Measurements from ENCODE around the gene MAP3K15. TPM values are rescaled to one million over a fixed set of nuclear protein-coding genes. Genes with fewer than 3 reads are reported as not detected.

Gene MAP3K15
- total RNA-seq, 2 experiments from 2014 or later = 0.14 TPM; not detected in 1

- ATAC-seq (ENCODE audit: poor library complexity) = no peak
These were observed 27.9 kb upstream of the MAP3K15 start for GRCh38 chrX:19543020-19543715.

DNA sequence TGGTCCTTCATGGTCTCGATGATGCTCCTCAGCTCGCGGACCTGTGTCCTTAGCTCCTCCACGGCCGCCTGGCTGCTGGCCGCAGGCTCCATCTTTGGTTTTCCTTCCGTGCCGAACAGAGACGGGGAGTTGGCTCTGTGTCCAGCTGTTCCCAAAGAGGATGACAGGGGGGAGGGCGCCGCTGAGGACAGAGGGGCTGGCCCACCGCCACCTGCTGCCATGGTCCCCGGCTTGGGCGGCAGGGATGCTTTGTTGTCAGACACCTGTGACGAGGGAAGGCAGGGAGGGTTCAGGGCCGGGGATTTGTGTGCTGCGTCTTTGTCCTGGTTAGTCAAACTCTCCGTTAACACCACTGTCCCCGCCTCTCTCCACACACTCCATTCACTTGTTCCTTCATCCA is 26.6 kb upstream of the MAP3K15 start:
- peak overlapping the region; percentile 24 for H3K27ac Mint-ChIP-seq
- Histone ChIP-seq H3K27ac (ENCODE audit: low read depth in 1 of 2, low read length in 2 of 2) (no peak overlapping the region), H3K27me3 (ENCODE audit: control insufficient read depth in 1 of 2, insufficient read depth in 2 of 2, low read length in 2 of 2) (no peaks in the 10 kb centered on the region), H3K36me3 (ENCODE audit: insufficient read depth, low read length) (peaks cover 69% of the 10 kb centered on the region), H3K9me3 (ENCODE audit: control insufficient read depth in 1 of 2, insufficient read depth in 1 of 2, low read length in 2 of 2) (no peaks in the 10 kb centered on the region), H3K4me1 (ENCODE audit: insufficient read depth, low read length) (no peaks in the 10 kb centered on the region), H3K4me3 (ENCODE audit: low read length) (no peak overlapping the region)
- intact Hi-C loops (cut with DNase I, micrococcal nuclease) = loop anchor here in 1 of 2 experiments (10.0 kb wide), 1 partner anchor 583 kb away; no protein-coding TSS in a partner anchor
- ATAC-seq (ENCODE audit: poor library complexity) = no peak
- no peaks in the 10 kb centered on the region for H3K9me3 Mint-ChIP-seq
- no peaks in the 10 kb centered on the region for H3K4me1 Mint-ChIP-seq (ENCODE audit: low read depth)
- H3K4me3 Mint-ChIP-seq = no peak overlapping the region
- no peak for TF ChIP-seq CTCF (IDR thresholded peaks at IDR 0.05)
- no peak for DNase-seq
- ChIA-PET CTCF (no interaction called here), POLR2A (no interaction called here)
- H3K27me3 Mint-ChIP-seq = no peaks in the 10 kb centered on the region
- peaks cover 77% of the 10 kb centered on the region for H3K36me3 Mint-ChIP-seq (ENCODE audit: low read depth)

More at GRCh38 chrX:19543020-19543715, 27.9 kb upstream of the MAP3K15 start:
- ChIA-PET CTCF (no interaction called here), POLR2A (no interaction called here)
- Mint-ChIP-seq H3K36me3 (ENCODE audit: low read depth) (peaks cover 80% of the 10 kb centered on the region), H3K27ac (no peak overlapping the region), H3K4me3 (no peak overlapping the region), H3K9me3 (no peaks in the 10 kb centered on the region), H3K27me3 (no peaks in the 10 kb centered on the region), H3K4me1 (ENCODE audit: low read depth) (no peaks in the 10 kb centered on the region)
- no peak overlapping the region for H3K4me3 ChIP-seq (ENCODE audit: low read length)
- no peaks in the 10 kb centered on the region for H3K27me3 ChIP-seq (ENCODE audit: control insufficient read depth in 1 of 2, insufficient read depth in 2 of 2, low read length in 2 of 2)
- H3K9me3 ChIP-seq (ENCODE audit: control insufficient read depth in 1 of 2, insufficient read depth in 1 of 2, low read length in 2 of 2) = no peaks in the 10 kb centered on the region
- H3K4me1 ChIP-seq (ENCODE audit: insufficient read depth, low read length) = no peaks in the 10 kb centered on the region
- no peak for DNase-seq
- intact Hi-C loops (cut with DNase I, micrococcal nuclease) = loop anchor here in 1 of 2 experiments (10.0 kb wide), 1 partner anchor 582 kb away; no protein-coding TSS in a partner anchor
- H3K36me3 ChIP-seq (ENCODE audit: insufficient read depth, low read length) = peaks cover 67% of the 10 kb centered on the region
- no peak for TF ChIP-seq CTCF (IDR thresholded peaks at IDR 0.05)
- no peak overlapping the region for H3K27ac ChIP-seq (ENCODE audit: low read depth in 1 of 2, low read length in 2 of 2)

- Mint-ChIP-seq H3K27me3 (no peaks in the 10 kb centered on the region), H3K4me3 (no peak overlapping the region), H3K4me1 (ENCODE audit: low read depth) (no peaks in the 10 kb centered on the region), H3K36me3 (ENCODE audit: low read depth) (peaks cover 76% of the 10 kb centered on the region), H3K9me3 (no peaks in the 10 kb centered on the region), H3K27ac (no peak overlapping the region)
- Histone ChIP-seq H3K27me3 (ENCODE audit: control insufficient read depth in 1 of 2, insufficient read depth in 2 of 2, low read length in 2 of 2) (no peaks in the 10 kb centered on the region), H3K4me3 (ENCODE audit: low read length) (no peak overlapping the region), H3K9me3 (ENCODE audit: control insufficient read depth in 1 of 2, insufficient read depth in 1 of 2, low read length in 2 of 2) (no peaks in the 10 kb centered on the region), H3K36me3 (ENCODE audit: insufficient read depth, low read length) (peaks cover 69% of the 10 kb centered on the region), H3K4me1 (ENCODE audit: insufficient read depth, low read length) (no peaks in the 10 kb centered on the region), H3K27ac (ENCODE audit: low read depth in 1 of 2, low read length in 2 of 2) (no peak overlapping the region)
- intact Hi-C loops (cut with DNase I, micrococcal nuclease) = loop anchor here in 1 of 2 experiments (10.0 kb wide), 1 partner anchor 584 kb away; no protein-coding TSS in a partner anchor
- ChIA-PET POLR2A (no interaction called here), CTCF (no interaction called here)
- no peak for TF ChIP-seq CTCF (IDR thresholded peaks at IDR 0.05)
- no peak for DNase-seq
- no peak for ATAC-seq (ENCODE audit: poor library complexity)
These were observed 25.9 kb upstream of the MAP3K15 start for GRCh38 chrX:19541196-19541595.
